Transverse colon (tissue), 4 donors: ENCODE data around the gene MTARC2. TPM values are rescaled to one million over a fixed set of nuclear protein-coding genes. Genes with fewer than 3 reads are reported as not detected.

Source experiments
- DNase-seq: peaks from one replicate; pipeline ENCODE4 v3.0.0-alpha.2; 2019
- H3K27ac ChIP-seq, 4 donors: fragments of 200-600 bp; sonication (generic); 2 replicates each; pipeline ENCODE4 v1.5.1; 2016 to 2018; ENCODE audit warnings: inconsistent platforms in 4 of 4
- H3K27me3 ChIP-seq: fragments of 200-600 bp; sonication (generic); 2 replicates; pipeline ENCODE4 v1.5.1; 2017; ENCODE audit warnings: inconsistent platforms
- H3K36me3 ChIP-seq, 4 donors: fragments of 200-600 bp; sonication (generic); 2 replicates each; pipeline ENCODE4 v1.5.1; 2017 to 2019; ENCODE audit warnings: inconsistent platforms in 4 of 4
- H3K4me1 ChIP-seq, 4 donors: fragments of 200-600 bp; sonication (generic); 2 replicates each; pipeline ENCODE4 v1.5.1; 2017 to 2020; ENCODE audit warnings: inconsistent platforms in 4 of 4
- H3K4me3 ChIP-seq, 4 donors: fragments of 200-600 bp; sonication (generic); 1 replicate in 1 of 4; 2 replicates in 3 of 4; pipeline versions ENCODE4 v1.5.1 to v1.6.1; 2017 to 2019; ENCODE audit warnings: inconsistent platforms in 4 of 4
- H3K9me3 ChIP-seq, 2 donors: fragments of 200-600 bp; sonication (generic); 2 replicates each; pipeline ENCODE4 v1.5.1; 2017 to 2019; ENCODE audit warnings: inconsistent platforms in 2 of 2
- EP300 ChIP-seq: sonication (generic); formaldehyde crosslinking; IDR thresholded peaks from one replicate; pipeline ENCODE4 v1.6.1; 2017; ENCODE audit warnings: antibody characterized with exemption, low read depth
- POLR2A ChIP-seq: fragments of 450-650 bp; IDR thresholded peaks from one replicate; pipeline ENCODE4 v1.6.1; 2016; ENCODE audit warnings: antibody characterized with exemption, mild to moderate bottlenecking, moderate library complexity
- POLR2AphosphoS5 ChIP-seq, 3 donors: sonication (generic); formaldehyde crosslinking; IDR thresholded peaks; one replicate each; pipeline ENCODE4 v1.6.1; 2016; ENCODE audit warnings: antibody characterized with exemption in 3 of 3
- WGBS, 2 donors: methylation state at CpG; one replicate each; pipeline ENCODE4 v1.1.5; 2018; ENCODE audit warnings: low coverage in 1 of 2; 5-methylcytosine and 5-hydroxymethylcytosine counted together
- in situ Hi-C, 4 donors: fragments of 200-750 bp; cut with MboI; loops; one replicate each; pipeline versions ENCODE4 v1.15.0 to v1.15.1; 2017; ENCODE audit warnings: low sequenced_read_pairs in 3 of 4, low pct_ligation_motif_present in 1 of 4, low pct_unique_long_range_greater_than_20kb in 1 of 4
- intact Hi-C: fragments of 100-400 bp; cut with DNase I; formaldehyde crosslinking; loops from one replicate; pipeline ENCODE4 v1.15.1; 2023; ENCODE audit warnings: low total_unique reads
- total RNA-seq, 4 donors: library from RNA; depleted of rRNA; stranded (reverse); fragments of >200 nt; gene quantifications; one replicate each; pipeline ENCODE4 v1.1.0, GENCODE V29; 2016
- TF ChIP-seq, protein P1 (sequence below), 5 experiments: fragments of 200-600 bp in 3 of 5; fragments of 450-650 bp in 2 of 5; sonication (generic) in 3 of 5; IDR thresholded peaks; 1 replicate in 2 of 5; 2 replicates in 3 of 5; pipeline ENCODE4 v1.5.1; 2016 to 2017; ENCODE audit warnings: antibody characterized with exemption in 5 of 5, inconsistent platforms in 3 of 5, mild to moderate bottlenecking in 2 of 5, moderate library complexity in 1 of 5

The MTARC2 gene
- total RNA-seq, 4 donors from 2014 or later, result 28.4 to 199 (median 41.7) TPM

DNA sequence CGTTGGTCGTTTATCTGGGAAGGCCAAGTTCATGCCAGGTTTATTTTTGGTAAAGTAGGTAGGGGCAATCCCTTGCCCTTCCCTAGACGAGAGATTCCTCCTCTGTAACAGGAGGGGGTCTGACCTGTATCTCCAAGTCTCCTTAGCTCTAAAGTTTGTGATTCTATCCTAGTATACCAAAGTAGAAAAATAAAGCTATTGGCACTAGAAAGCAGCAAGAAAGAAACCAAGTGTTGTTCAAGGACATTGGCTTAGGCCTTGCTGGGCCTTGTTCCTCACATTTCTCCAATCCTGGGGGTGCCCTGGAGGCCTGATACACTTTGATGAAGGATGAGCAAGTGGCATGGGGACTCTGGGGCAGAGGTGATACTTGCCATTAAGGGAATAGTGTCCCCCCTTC lies 814 bp downstream of the MTARC2 start:
- H3K27me3 ChIP-seq, result no peaks in the 10 kb centered on the region
- H3K27ac ChIP-seq, result peak overlapping the region; percentile 84 to 89 (median 88)
- peak overlapping the region; percentile 69 to 87 (median 80) for H3K4me3 ChIP-seq
- TF ChIP-seq POLR2AphosphoS5 (IDR thresholded peaks at IDR 0.05) (no peak), EP300 (no peak)
- TF ChIP-seq, protein P1, sequence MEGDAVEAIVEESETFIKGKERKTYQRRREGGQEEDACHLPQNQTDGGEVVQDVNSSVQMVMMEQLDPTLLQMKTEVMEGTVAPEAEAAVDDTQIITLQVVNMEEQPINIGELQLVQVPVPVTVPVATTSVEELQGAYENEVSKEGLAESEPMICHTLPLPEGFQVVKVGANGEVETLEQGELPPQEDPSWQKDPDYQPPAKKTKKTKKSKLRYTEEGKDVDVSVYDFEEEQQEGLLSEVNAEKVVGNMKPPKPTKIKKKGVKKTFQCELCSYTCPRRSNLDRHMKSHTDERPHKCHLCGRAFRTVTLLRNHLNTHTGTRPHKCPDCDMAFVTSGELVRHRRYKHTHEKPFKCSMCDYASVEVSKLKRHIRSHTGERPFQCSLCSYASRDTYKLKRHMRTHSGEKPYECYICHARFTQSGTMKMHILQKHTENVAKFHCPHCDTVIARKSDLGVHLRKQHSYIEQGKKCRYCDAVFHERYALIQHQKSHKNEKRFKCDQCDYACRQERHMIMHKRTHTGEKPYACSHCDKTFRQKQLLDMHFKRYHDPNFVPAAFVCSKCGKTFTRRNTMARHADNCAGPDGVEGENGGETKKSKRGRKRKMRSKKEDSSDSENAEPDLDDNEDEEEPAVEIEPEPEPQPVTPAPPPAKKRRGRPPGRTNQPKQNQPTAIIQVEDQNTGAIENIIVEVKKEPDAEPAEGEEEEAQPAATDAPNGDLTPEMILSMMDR (IDR thresholded peaks at IDR 0.05), result no peak
- H3K4me1 ChIP-seq, result peaks cover 18 to 42% (median 23%) of the 10 kb centered on the region in 4 donors
- no peaks in the 10 kb centered on the region for H3K9me3 ChIP-seq
- no peak for DNase-seq
- in situ Hi-C loops (no loop called here), intact Hi-C loops (no loop called here)
- no peaks in the 10 kb centered on the region for H3K36me3 ChIP-seq
- 8% methylated on average over 3 of the region's 3 CpGs; no CpG with 5 or more reads in 1 of the 2 donors for WGBS, 2 donors

DNA sequence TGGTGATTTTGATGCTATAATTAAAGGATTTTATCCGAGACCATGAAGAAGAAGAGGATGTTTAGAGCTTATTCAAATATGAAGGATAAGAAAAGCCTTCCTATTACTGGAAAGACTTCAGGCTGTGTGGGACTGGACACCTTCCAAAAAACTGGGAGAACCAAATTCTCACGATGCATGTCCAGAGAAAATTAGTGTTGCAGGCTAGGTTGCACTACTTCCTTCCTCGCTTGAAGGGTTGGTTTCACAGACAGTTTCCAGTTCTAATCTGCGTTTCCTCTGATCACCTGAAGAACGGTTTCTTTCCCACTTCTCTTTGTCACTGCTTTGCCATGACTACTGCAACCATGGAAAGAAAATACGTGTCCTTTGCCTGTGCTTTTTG lies 2.0 kb downstream of the MTARC2 start:
- in situ Hi-C loops, result no loop called here
- no peaks in the 10 kb centered on the region for H3K27me3 ChIP-seq
- no peaks in the 10 kb centered on the region for H3K36me3 ChIP-seq
- intact Hi-C loops, result no loop called here
- DNase-seq, result no peak
- no peaks in the 10 kb centered on the region for H3K9me3 ChIP-seq
- 42 to 50% methylated on average over 6 of the region's 6 CpGs for WGBS, 2 donors
- H3K4me1 ChIP-seq, result peaks cover 18 to 42% (median 23%) of the 10 kb centered on the region in 4 donors
- peak overlapping the region in 1 of 4 donors; percentile 22 for H3K4me3 ChIP-seq
- H3K27ac ChIP-seq, result peak overlapping the region in 3 of 4 donors; percentile 3 to 56 (median 13)
- TF ChIP-seq, protein P1 (IDR thresholded peaks at IDR 0.05), result no peak
- TF ChIP-seq POLR2A, result no peak
- no peak for TF ChIP-seq POLR2AphosphoS5 (IDR thresholded peaks at IDR 0.05)
- no peak for TF ChIP-seq EP300

DNA sequence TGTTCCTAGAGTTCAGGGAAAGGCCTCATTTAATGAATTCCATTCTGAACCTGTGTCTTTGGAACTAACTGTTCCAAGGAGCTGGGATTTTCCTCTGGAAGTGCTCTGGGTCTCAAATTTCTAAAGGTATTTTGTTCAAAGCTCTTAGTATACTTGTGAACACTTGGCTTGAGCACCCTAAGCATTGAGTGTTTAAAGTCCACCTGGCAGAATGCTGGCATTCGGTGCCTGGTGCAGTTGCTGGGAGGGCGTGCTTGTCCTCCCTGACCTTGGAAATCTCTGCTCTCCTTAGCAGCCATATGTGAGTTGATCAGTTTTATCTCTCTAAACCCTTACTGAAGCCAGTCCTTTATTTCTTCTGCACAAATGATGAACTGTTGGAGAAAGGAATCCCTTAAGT lies 3.0 kb downstream of the MTARC2 start:
- peak overlapping the region; percentile 3 to 56 (median 34) for H3K27ac ChIP-seq
- peaks cover 0 to 8% (median 4%) of the 10 kb centered on the region in 4 donors for H3K36me3 ChIP-seq
- 70% methylated on average over 2 of the region's 2 CpGs; no CpG with 5 or more reads in 1 of the 2 donors for WGBS, 2 donors
- in situ Hi-C loops (no loop called here), intact Hi-C loops (no loop called here)
- peak; percentile 49 for DNase-seq
- no peak overlapping the region for H3K4me3 ChIP-seq
- no peak for TF ChIP-seq POLR2A
- TF ChIP-seq, protein P1 (IDR thresholded peaks at IDR 0.05), result no peak
- peak in 1 of 3 donors; percentile 11 for TF ChIP-seq POLR2AphosphoS5 (IDR thresholded peaks at IDR 0.05)
- no peaks in the 10 kb centered on the region for H3K27me3 ChIP-seq
- H3K9me3 ChIP-seq, result no peaks in the 10 kb centered on the region
- peaks cover 18 to 42% (median 23%) of the 10 kb centered on the region in 4 donors for H3K4me1 ChIP-seq

DNA sequence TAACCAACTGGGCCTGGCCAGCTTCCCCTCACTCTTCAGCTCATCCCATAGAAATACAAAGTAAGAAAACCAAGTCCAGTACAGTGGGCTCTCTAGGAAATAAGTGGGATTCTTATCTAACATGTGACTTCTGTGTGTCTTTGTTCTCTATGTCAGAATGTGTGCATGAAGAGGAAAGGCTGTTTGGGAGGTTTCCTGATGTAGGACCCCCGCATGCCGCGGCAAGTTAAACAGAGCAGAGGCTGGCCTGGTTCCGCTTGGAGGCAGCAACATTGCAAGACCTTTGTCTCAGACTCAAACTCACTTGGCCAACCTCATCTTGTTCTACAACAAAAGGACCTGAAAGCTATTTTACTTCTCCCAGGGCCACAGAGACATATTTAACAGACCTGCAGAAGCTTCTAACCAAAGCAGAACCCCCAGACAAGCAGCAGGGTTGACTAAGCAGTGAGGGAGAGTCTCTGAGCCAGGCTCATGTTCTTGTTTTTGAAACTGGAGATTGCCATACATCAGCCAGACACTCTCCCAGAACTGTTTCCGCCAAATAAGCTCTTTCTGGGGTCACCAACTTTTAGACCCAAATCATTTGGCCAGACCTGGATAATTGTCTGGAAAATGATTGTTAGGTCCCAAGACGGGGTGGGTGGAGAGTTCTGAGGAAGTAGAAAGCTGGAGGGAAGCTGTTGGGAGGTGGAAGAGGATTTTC lies 6.2 kb downstream of the MTARC2 start:
- intact Hi-C loops (no loop called here), in situ Hi-C loops (no loop called here)
- H3K36me3 ChIP-seq, result peaks cover 0 to 18% (median 4%) of the 10 kb centered on the region in 4 donors
- H3K4me3 ChIP-seq, result no peak overlapping the region
- H3K4me1 ChIP-seq, result peaks cover 11 to 30% (median 19%) of the 10 kb centered on the region in 4 donors
- no peaks in the 10 kb centered on the region for H3K27me3 ChIP-seq
- DNase-seq, result no peak
- TF ChIP-seq POLR2AphosphoS5 (IDR thresholded peaks at IDR 0.05) (no peak), EP300 (no peak), POLR2A (no peak)
- TF ChIP-seq, protein P1 (IDR thresholded peaks at IDR 0.05), result no peak
- no peak overlapping the region for H3K27ac ChIP-seq
- H3K9me3 ChIP-seq, result no peaks in the 10 kb centered on the region
- 94 to 97% methylated on average over 6 of the region's 6 CpGs for WGBS, 2 donors
